HEK293 (cell line): Measurements from ENCODE around the gene CETP.

ENCODE experiments used
- CTCF ChIA-PET: fragments of 350-600 bp; formaldehyde crosslinking; extraction: SDS; loops from one replicate; lab custom pipeline; 2021; ENCODE audit warnings: antibody characterized with exemption; lab: Yijun Ruan, JAX
- POLR2A ChIA-PET: fragments of 300-600 bp; formaldehyde crosslinking; extraction: SDS; loops from one replicate; lab custom pipeline; 2020; ENCODE audit warnings: antibody characterized with exemption, inconsistent platforms; lab: Yijun Ruan, JAX
- H3K27ac ChIP-seq: fragments of 200-500 bp; sonication (Bioruptor generic); 2 replicates; pipeline ENCODE4 v1.5.1; 2014; ENCODE audit warnings: low read depth, low read length, control low read depth, inconsistent platforms; ENCODE audit errors: extremely low read depth
- H3K36me3 ChIP-seq, 2 experiments: fragments of 200-500 bp in 1 of 2; sonication (Bioruptor generic) in 1 of 2; 1 replicate in 1 of 2; 2 replicates in 1 of 2; pipeline ENCODE4 v1.5.1; 2014 to 2017; ENCODE audit warnings: inconsistent platforms in 2 of 2, low read length in 2 of 2; ENCODE audit not compliant: control insufficient read depth in 2 of 2, insufficient read depth in 1 of 2
- H3K4me1 ChIP-seq: fragments of 200-500 bp; sonication (Bioruptor generic); 2 replicates; pipeline ENCODE4 v1.5.1; 2014; ENCODE audit warnings: mild to moderate bottlenecking, low read length, inconsistent platforms; ENCODE audit not compliant: control insufficient read depth, insufficient read depth
- H3K4me3 ChIP-seq: 2 replicates; pipeline ENCODE4 v1.5.1; 2011; ENCODE audit warnings: low read depth, mild to moderate bottlenecking, control low read depth, low read length, moderate library complexity
- H3K9me3 ChIP-seq: fragments of 200-500 bp; sonication (Bioruptor generic); 2 replicates; pipeline ENCODE4 v1.5.1; 2014; ENCODE audit warnings: low read depth, low read length, inconsistent platforms; ENCODE audit not compliant: control insufficient read depth, insufficient read depth
- BCL11B ChIP-seq: fragments of 450-650 bp; formaldehyde crosslinking; IDR thresholded peaks from 2 replicates; pipeline ENCODE4 v1.5.1; 2016; ENCODE audit warnings: low read depth, missing biosample characterization, missing genetic modification characterization
- EGR2 ChIP-seq: fragments of 450-650 bp; formaldehyde crosslinking; IDR thresholded peaks from 2 replicates; pipeline ENCODE4 v1.5.1; 2016; ENCODE audit warnings: low read depth, missing biosample characterization, missing genetic modification characterization
- FEZF1 ChIP-seq: fragments of 450-650 bp; formaldehyde crosslinking; IDR thresholded peaks from 2 replicates; pipeline ENCODE4 v1.5.1; 2016; ENCODE audit warnings: missing biosample characterization, missing genetic modification characterization
- IKZF3 ChIP-seq: fragments of 450-650 bp; IDR thresholded peaks from 2 replicates; pipeline ENCODE4 v1.5.0; 2018; ENCODE audit warnings: missing biosample characterization, mild to moderate bottlenecking, missing genetic modification characterization, moderate library complexity
- KLF8 ChIP-seq: fragments of 450-650 bp; formaldehyde crosslinking; IDR thresholded peaks from 2 replicates; pipeline ENCODE4 v1.5.1; 2016; ENCODE audit warnings: missing biosample characterization, missing genetic modification characterization
- OVOL3 ChIP-seq: fragments of 450-650 bp; formaldehyde crosslinking; IDR thresholded peaks from 2 replicates; pipeline ENCODE4 v1.5.1; 2016; ENCODE audit warnings: missing biosample characterization, missing genetic modification characterization
- SALL2 ChIP-seq: fragments of 450-650 bp; formaldehyde crosslinking; IDR thresholded peaks from 2 replicates; pipeline ENCODE4 v1.5.0; 2017; ENCODE audit warnings: missing biosample characterization, mild to moderate bottlenecking, missing genetic modification characterization, borderline replicate concordance
- ZBTB11 ChIP-seq: fragments of 450-650 bp; formaldehyde crosslinking; conservative IDR thresholded peaks from 2 replicates; pipeline ENCODE4 v1.5.1; 2016; ENCODE audit warnings: low read depth, missing biosample characterization, missing genetic modification characterization
- ZNF10 ChIP-seq: fragments of 450-650 bp; formaldehyde crosslinking; IDR thresholded peaks from 2 replicates; pipeline ENCODE4 v1.5.1; 2017; ENCODE audit warnings: missing biosample characterization, missing genetic modification characterization
- ZNF132 ChIP-seq: fragments of 450-650 bp; formaldehyde crosslinking; IDR thresholded peaks from 2 replicates; pipeline ENCODE4 v1.5.1; 2017; ENCODE audit warnings: missing biosample characterization, missing genetic modification characterization, borderline replicate concordance
- ZNF146 ChIP-seq: fragments of 450-650 bp; formaldehyde crosslinking; IDR thresholded peaks from 2 replicates; pipeline ENCODE4 v1.5.1; 2016; ENCODE audit warnings: missing biosample characterization, missing genetic modification characterization
- ZNF169 ChIP-seq: fragments of 450-650 bp; formaldehyde crosslinking; IDR thresholded peaks from 2 replicates; pipeline ENCODE4 v1.5.1; 2016; ENCODE audit warnings: missing biosample characterization, missing genetic modification characterization
- ZNF18 ChIP-seq: fragments of 450-650 bp; formaldehyde crosslinking; IDR thresholded peaks from 2 replicates; pipeline ENCODE4 v1.5.1; 2016; ENCODE audit warnings: missing biosample characterization, missing genetic modification characterization
- ZNF184 ChIP-seq: fragments of 450-650 bp; IDR thresholded peaks from 2 replicates; pipeline ENCODE4 v1.5.1; 2018; ENCODE audit warnings: missing biosample characterization, mild to moderate bottlenecking, missing genetic modification characterization
- ZNF239 ChIP-seq: fragments of 450-650 bp; formaldehyde crosslinking; IDR thresholded peaks from 2 replicates; pipeline ENCODE4 v1.5.1; 2016; ENCODE audit warnings: missing biosample characterization, missing genetic modification characterization
- ZNF354C ChIP-seq: fragments of 450-650 bp; formaldehyde crosslinking; IDR thresholded peaks from 2 replicates; pipeline ENCODE4 v1.5.1; 2016; ENCODE audit warnings: missing biosample characterization, missing genetic modification characterization, low read depth, borderline replicate concordance
- ZNF37A ChIP-seq: fragments of 450-650 bp; IDR thresholded peaks from 2 replicates; pipeline ENCODE4 v1.5.1; 2018; ENCODE audit warnings: missing biosample characterization, missing genetic modification characterization
- ZNF391 ChIP-seq: fragments of 450-650 bp; formaldehyde crosslinking; IDR thresholded peaks from 2 replicates; pipeline ENCODE4 v1.5.1; 2016; ENCODE audit warnings: low read depth, missing biosample characterization, missing genetic modification characterization, borderline replicate concordance
- ZNF473 ChIP-seq: fragments of 450-650 bp; formaldehyde crosslinking; IDR thresholded peaks from 2 replicates; pipeline ENCODE4 v1.5.1; 2017; ENCODE audit warnings: missing biosample characterization, missing genetic modification characterization
- ZNF510 ChIP-seq: fragments of 450-650 bp; formaldehyde crosslinking; IDR thresholded peaks from 2 replicates; pipeline ENCODE4 v1.5.1; 2018; ENCODE audit warnings: mild to moderate bottlenecking, missing genetic modification characterization, missing biosample characterization; ENCODE audit not compliant: insufficient replicate concordance
- ZNF529 ChIP-seq: fragments of 450-650 bp; formaldehyde crosslinking; IDR thresholded peaks from 2 replicates; pipeline ENCODE4 v1.5.1; 2017; ENCODE audit warnings: missing genetic modification characterization, missing biosample characterization; ENCODE audit not compliant: insufficient replicate concordance
- ZNF530 ChIP-seq: fragments of 450-650 bp; formaldehyde crosslinking; IDR thresholded peaks from 2 replicates; pipeline ENCODE4 v1.5.1; 2016; ENCODE audit warnings: low read depth, missing biosample characterization, missing genetic modification characterization
- ZNF549 ChIP-seq: fragments of 450-650 bp; IDR thresholded peaks from 2 replicates; pipeline ENCODE4 v1.5.1; 2018; ENCODE audit warnings: missing biosample characterization, missing genetic modification characterization, mild to moderate bottlenecking, inconsistent platforms, moderate library complexity
- ZNF561 ChIP-seq: fragments of 450-650 bp; IDR thresholded peaks from 2 replicates; pipeline ENCODE4 v1.5.1; 2018; ENCODE audit warnings: missing biosample characterization, missing genetic modification characterization, borderline replicate concordance
- ZNF585B ChIP-seq: fragments of 450-650 bp; formaldehyde crosslinking; IDR thresholded peaks from 2 replicates; pipeline ENCODE4 v1.5.1; 2016; ENCODE audit warnings: missing biosample characterization, missing genetic modification characterization
- ZNF610 ChIP-seq: fragments of 450-650 bp; formaldehyde crosslinking; IDR thresholded peaks from 2 replicates; pipeline ENCODE4 v1.5.1; 2016; ENCODE audit warnings: missing biosample characterization, missing genetic modification characterization, borderline replicate concordance
- ZNF626 ChIP-seq: fragments of 450-650 bp; sonication (Bioruptor Pico); formaldehyde crosslinking; IDR thresholded peaks from 2 replicates; pipeline ENCODE4 v1.5.1; 2018; ENCODE audit warnings: missing biosample characterization, missing genetic modification characterization, inconsistent platforms
- ZNF629 ChIP-seq: fragments of 450-650 bp; formaldehyde crosslinking; IDR thresholded peaks from 2 replicates; pipeline ENCODE4 v1.5.1; 2017; ENCODE audit warnings: missing biosample characterization, missing genetic modification characterization
- ZNF843 ChIP-seq: fragments of 450-650 bp; formaldehyde crosslinking; IDR thresholded peaks from 2 replicates; pipeline ENCODE4 v1.5.1; 2016; ENCODE audit warnings: missing biosample characterization, missing genetic modification characterization
- ZSCAN5A ChIP-seq: fragments of 450-650 bp; formaldehyde crosslinking; IDR thresholded peaks from 2 replicates; pipeline ENCODE4 v1.5.1; 2016; ENCODE audit warnings: missing biosample characterization, missing genetic modification characterization
- TF ChIP-seq, protein P1 (sequence below): sonication (generic); formaldehyde crosslinking; IDR thresholded peaks from 2 replicates; pipeline ENCODE4 v1.8.1; 2022; ENCODE audit warnings: mild to moderate bottlenecking, moderate library complexity, missing genetic modification reagents

The CETP gene

DNA sequence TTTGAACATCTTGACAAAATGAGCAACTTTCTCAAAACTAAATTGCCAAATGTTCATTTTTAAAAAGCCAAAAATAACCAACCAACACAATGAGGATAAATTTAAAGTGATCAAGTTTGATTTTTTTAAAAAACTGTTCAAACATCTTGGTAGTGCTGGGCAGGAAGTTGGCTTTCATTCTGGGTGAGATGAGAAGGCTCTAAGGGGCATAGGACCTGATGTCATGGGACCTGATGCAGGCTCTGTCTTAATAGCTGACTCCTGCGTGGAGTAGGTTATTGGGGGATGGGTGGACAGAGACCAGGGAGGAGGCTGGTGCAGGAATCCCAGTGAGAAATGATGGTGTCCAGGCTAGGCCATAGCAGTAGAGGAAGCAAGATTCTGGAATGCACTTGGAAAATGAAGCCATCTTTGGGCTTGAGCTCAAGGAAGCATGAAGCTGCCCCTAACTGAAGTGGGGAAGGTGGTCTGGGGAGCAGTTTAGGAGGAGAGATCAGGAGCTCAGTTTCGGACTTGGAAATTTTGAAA is 48.0 kb downstream of the CETP start:
- no peak for TF ChIP-seq ZBTB11 (tag by site-specific recombination)
- TF ChIP-seq ZNF239 = no peak
- no peak for TF ChIP-seq ZNF391 (tag by site-specific recombination)
- no peak for TF ChIP-seq ZNF37A
- TF ChIP-seq ZNF585B = no peak
- TF ChIP-seq ZNF354C (tag by site-specific recombination) = no peak
- no peak for TF ChIP-seq EGR2 (tag by site-specific recombination)
- no peak for TF ChIP-seq ZNF629
- no peak for TF ChIP-seq ZSCAN5A (tag by site-specific recombination)
- no peak for TF ChIP-seq ZNF510 (tag by site-specific recombination)
- no peak for TF ChIP-seq ZNF10 (tag by site-specific recombination)
- TF ChIP-seq IKZF3 (tag by site-specific recombination) = no peak
- TF ChIP-seq ZNF184 (tag by site-specific recombination) = no peak
- TF ChIP-seq ZNF169 (tag by site-specific recombination) = no peak
- TF ChIP-seq ZNF146 (tag by site-specific recombination) = no peak
- no peak for TF ChIP-seq ZNF561 (tag by site-specific recombination)
- TF ChIP-seq ZNF530 = no peak
- TF ChIP-seq ZNF132 (tag by site-specific recombination) = no peak
- TF ChIP-seq BCL11B = no peak
- no peak for TF ChIP-seq ZNF626 (tag by site-specific recombination)
- Histone ChIP-seq H3K4me1 (no peaks in the 10 kb centered on the region), H3K36me3 (no peaks in the 10 kb centered on the region), H3K4me3 (no peak overlapping the region), H3K27ac (no peak overlapping the region), H3K9me3 (no peaks in the 10 kb centered on the region)
- ChIA-PET POLR2A (no interaction called here), CTCF (interaction anchor here (1.4 kb wide), 1 partner anchor 46 kb away, joined by 5 read pairs; no protein-coding TSS in a partner anchor)

DNA sequence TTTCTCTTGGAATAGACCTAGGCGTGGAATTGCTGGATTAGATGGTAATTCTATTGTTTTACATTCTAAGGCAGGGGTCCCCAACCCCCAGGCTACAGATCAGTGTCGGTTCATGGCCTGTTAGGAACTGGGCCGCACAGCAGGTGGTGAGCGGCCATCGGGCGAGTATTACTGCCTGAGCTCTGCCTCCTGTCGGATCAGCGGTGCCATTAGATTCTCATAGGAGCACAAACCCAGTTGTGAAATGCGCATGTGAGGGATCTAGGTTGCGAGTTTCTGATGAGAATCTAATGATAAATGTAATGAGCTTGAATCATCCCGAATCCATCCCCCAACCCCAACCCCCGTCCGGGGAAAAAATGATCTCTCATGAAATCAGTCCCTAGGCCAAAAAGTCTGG is 50.6 kb downstream of the CETP start:
- Histone ChIP-seq H3K4me3 (no peak overlapping the region), H3K9me3 (no peaks in the 10 kb centered on the region), H3K4me1 (no peaks in the 10 kb centered on the region), H3K36me3 (no peaks in the 10 kb centered on the region), H3K27ac (no peak overlapping the region)
- CTCF ChIA-PET = no interaction called here
- POLR2A ChIA-PET = no interaction called here
- TF ChIP-seq ZNF549 (tag by site-specific recombination) (no peak), ZNF843 (no peak), ZNF473 (tag by site-specific recombination) (no peak), FEZF1 (no peak), KLF8 (no peak), ZNF18 (no peak), ZNF610 (no peak), OVOL3 (tag by site-specific recombination) (no peak), ZNF529 (tag by site-specific recombination) (no peak), SALL2 (tag by site-specific recombination) (no peak), ZNF169 (tag by site-specific recombination) (no peak)
- TF ChIP-seq, protein P1, sequence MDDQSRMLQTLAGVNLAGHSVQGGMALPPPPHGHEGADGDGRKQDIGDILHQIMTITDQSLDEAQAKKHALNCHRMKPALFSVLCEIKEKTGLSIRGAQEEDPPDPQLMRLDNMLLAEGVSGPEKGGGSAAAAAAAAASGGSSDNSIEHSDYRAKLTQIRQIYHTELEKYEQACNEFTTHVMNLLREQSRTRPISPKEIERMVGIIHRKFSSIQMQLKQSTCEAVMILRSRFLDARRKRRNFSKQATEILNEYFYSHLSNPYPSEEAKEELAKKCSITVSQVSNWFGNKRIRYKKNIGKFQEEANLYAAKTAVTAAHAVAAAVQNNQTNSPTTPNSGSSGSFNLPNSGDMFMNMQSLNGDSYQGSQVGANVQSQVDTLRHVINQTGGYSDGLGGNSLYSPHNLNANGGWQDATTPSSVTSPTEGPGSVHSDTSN (CRISPR knock-in tag) = no peak
